ENCODE results near the gene WDR47. TPM values are rescaled to one million over a fixed set of nuclear protein-coding genes. Genes with fewer than 3 reads are reported as not detected.

WDR47 gene
- total RNA-seq, 2 donors from 2014 or later: 18.7 to 20.5 TPM

DNA sequence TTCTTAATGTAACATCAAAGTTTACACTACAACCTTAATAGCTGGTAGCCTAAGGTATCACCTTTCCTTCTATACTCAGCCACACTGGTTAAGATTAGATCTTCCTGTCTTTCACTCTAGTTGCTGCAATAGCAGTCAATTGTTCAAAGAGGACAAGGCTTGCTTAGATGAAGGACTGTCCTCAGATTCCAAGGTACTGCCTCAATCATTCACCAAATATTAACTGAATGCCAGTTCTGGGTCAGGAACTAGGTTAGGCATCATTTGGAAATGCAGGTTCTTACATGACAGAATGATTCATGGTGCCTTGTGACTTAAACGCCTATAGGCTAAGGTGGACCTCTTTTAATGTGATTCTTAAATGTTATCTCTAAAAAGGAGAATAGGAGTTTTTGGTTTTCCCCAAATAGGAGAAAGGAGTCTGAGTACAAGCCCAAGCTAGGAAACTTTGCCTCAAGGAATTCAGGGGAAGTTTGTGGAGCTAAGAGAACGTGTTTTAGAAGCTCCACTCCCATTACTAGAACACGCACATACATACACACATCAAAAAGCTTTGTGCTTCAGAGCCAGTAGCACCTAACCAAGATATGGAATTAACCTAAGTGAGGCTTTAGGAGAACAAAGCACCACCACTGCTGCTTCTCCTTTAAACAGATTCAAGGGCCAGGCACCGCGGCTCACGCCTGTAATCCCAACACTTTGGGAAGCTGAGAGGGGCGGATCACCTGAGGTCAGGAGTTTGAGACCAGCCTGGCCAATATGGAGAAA lies 8.5 kb upstream of the WDR47 start:
- TF ChIP-seq, protein P1, sequence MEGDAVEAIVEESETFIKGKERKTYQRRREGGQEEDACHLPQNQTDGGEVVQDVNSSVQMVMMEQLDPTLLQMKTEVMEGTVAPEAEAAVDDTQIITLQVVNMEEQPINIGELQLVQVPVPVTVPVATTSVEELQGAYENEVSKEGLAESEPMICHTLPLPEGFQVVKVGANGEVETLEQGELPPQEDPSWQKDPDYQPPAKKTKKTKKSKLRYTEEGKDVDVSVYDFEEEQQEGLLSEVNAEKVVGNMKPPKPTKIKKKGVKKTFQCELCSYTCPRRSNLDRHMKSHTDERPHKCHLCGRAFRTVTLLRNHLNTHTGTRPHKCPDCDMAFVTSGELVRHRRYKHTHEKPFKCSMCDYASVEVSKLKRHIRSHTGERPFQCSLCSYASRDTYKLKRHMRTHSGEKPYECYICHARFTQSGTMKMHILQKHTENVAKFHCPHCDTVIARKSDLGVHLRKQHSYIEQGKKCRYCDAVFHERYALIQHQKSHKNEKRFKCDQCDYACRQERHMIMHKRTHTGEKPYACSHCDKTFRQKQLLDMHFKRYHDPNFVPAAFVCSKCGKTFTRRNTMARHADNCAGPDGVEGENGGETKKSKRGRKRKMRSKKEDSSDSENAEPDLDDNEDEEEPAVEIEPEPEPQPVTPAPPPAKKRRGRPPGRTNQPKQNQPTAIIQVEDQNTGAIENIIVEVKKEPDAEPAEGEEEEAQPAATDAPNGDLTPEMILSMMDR (IDR thresholded peaks at IDR 0.05): no peak
- no peaks in the 10 kb centered on the region for H3K36me3 ChIP-seq
- H3K27me3 ChIP-seq (replicated peaks; ENCODE audit: insufficient read depth): no peaks in the 10 kb centered on the region
- no peaks in the 10 kb centered on the region for H3K9me3 ChIP-seq
- no peaks in the 10 kb centered on the region for H3K4me1 ChIP-seq (ENCODE audit: control insufficient read depth in 1 of 2, low read depth in 2 of 2)
- H3K27ac ChIP-seq: no peak overlapping the region
- DNase-seq (ENCODE audit: low spot score): no peak
- H3K4me3 ChIP-seq: no peak overlapping the region
- no peak for ATAC-seq (ENCODE audit: insufficient number of reproducible peaks, low FRiP score, low read depth)

DNA sequence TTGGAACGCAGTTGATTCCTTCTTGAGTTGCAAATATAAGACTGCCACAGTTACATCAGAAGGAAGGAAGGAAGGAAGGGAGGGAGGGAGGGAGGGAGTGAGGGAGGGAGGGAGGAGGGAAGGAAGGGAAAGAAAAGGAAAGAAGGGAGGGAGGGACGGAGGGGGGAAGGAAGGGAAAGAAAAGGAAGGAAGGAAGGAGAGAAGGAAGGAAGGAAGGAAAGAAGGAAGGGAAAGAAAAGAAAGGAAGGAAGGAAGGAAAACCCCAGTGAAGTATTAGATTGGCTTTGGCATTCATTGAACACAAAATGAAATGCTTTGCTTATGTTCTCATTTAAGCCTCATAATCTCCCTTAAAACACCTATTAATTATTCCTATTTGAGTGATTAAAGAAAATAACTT lies 6.4 kb upstream of the WDR47 start:
- no peak for ATAC-seq (ENCODE audit: insufficient number of reproducible peaks, low FRiP score, low read depth)
- no peak overlapping the region for H3K27ac ChIP-seq
- TF ChIP-seq, protein P1 (IDR thresholded peaks at IDR 0.05): no peak
- no peaks in the 10 kb centered on the region for H3K36me3 ChIP-seq
- DNase-seq (ENCODE audit: low spot score): no peak
- H3K4me3 ChIP-seq: no peak overlapping the region
- no peaks in the 10 kb centered on the region for H3K4me1 ChIP-seq (ENCODE audit: control insufficient read depth in 1 of 2, low read depth in 2 of 2)
- H3K27me3 ChIP-seq (replicated peaks; ENCODE audit: insufficient read depth): no peaks in the 10 kb centered on the region
- no peaks in the 10 kb centered on the region for H3K9me3 ChIP-seq

DNA sequence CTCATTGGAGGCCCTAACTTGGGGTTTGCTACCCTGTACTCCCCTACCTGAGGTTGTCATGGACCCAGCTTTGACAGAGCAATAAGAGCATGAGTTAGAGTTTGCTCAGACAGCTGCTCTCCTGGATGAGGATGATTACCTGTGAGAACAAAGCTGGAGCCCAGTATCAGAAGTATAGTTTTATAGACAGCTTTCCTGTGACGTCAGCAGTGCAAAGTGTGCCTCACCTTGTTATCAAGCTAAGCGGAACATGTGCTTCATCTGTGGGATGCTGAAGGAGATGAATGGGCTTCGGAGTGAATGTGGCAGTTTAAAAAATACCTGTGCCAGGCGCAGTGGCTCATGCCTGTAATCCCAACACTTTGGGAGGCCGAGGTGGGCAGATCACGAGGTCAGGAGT lies 5.4 kb upstream of the WDR47 start:
- ATAC-seq (ENCODE audit: insufficient number of reproducible peaks, low FRiP score, low read depth) (no peak), DNase-seq (ENCODE audit: low spot score) (no peak)
- Histone ChIP-seq H3K36me3 (no peaks in the 10 kb centered on the region), H3K9me3 (no peaks in the 10 kb centered on the region), H3K4me3 (no peak overlapping the region), H3K27ac (no peak overlapping the region), H3K4me1 (ENCODE audit: control insufficient read depth in 1 of 2, low read depth in 2 of 2) (no peaks in the 10 kb centered on the region), H3K27me3 (replicated peaks; ENCODE audit: insufficient read depth) (no peaks in the 10 kb centered on the region)
- TF ChIP-seq, protein P1 (IDR thresholded peaks at IDR 0.05): no peak

DNA sequence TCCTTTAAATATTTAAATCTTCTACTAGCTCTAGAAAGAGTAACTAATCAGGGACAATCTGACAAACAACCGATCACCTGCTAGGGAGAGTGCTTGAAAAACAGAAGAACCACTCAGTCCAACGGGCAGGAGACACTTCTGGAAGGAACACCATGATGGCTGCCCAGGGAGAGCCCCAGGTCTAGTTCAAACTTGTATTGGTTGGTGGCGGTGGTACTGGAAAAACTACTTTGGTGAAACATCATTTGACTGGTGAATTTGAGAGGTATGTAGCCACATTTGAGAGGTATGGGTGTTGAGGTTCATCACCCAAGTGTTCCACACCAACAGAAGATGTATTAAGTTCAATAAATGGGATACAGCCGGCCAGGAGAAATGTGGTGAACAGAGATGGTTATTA lies 4.8 kb upstream of the WDR47 start:
- Histone ChIP-seq H3K4me1 (ENCODE audit: control insufficient read depth in 1 of 2, low read depth in 2 of 2) (no peaks in the 10 kb centered on the region), H3K9me3 (no peaks in the 10 kb centered on the region)

DNA sequence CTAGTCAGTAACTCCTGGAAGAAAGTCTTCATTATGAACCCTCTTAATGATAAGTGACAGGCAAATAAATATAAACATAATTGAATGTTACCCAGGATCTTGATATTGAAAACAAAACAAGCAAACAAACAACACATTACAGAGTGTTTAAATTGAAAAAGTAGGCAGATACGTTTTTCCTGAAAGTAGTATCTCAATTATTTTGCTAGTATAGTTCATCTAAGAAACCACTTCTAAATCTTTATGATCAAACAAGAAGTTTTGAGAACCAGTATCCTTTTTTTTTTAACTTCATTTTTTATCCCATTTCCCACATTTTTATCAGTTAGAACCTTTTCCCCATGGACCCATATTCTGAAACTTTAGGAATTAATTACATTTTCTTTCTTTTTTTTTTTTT lies 3.7 kb upstream of the WDR47 start:
- Histone ChIP-seq H3K4me3 (no peak overlapping the region), H3K9me3 (no peaks in the 10 kb centered on the region), H3K4me1 (ENCODE audit: control insufficient read depth in 1 of 2, low read depth in 2 of 2) (peaks cover 0 to 2% of the 10 kb centered on the region in 2 donors), H3K36me3 (no peaks in the 10 kb centered on the region), H3K27ac (no peak overlapping the region), H3K27me3 (replicated peaks; ENCODE audit: insufficient read depth) (no peaks in the 10 kb centered on the region)
- DNase-seq (ENCODE audit: low spot score) (no peak), ATAC-seq (ENCODE audit: insufficient number of reproducible peaks, low FRiP score, low read depth) (no peak)
- TF ChIP-seq, protein P1 (IDR thresholded peaks at IDR 0.05): no peak

More for the DNA sequence above, 4.8 kb upstream of the WDR47 start:
- Histone ChIP-seq H3K27ac (no peak overlapping the region), H3K36me3 (no peaks in the 10 kb centered on the region), H3K27me3 (replicated peaks; ENCODE audit: insufficient read depth) (no peaks in the 10 kb centered on the region), H3K4me3 (no peak overlapping the region)
- no peak for DNase-seq (ENCODE audit: low spot score)
- no peak for ATAC-seq (ENCODE audit: insufficient number of reproducible peaks, low FRiP score, low read depth)
- TF ChIP-seq, protein P1 (IDR thresholded peaks at IDR 0.05): no peak

Measured in thoracic aorta (tissue), 2 donors.